Suppressor macrophage (primary cell): ENCODE measurements around the gene BBOX1.

Experiments
- DNase-seq, 4 experiments: peaks; one replicate each; pipeline ENCODE4 v3.0.0-alpha.2; 2020 to 2022

The BBOX1 gene

DNA sequence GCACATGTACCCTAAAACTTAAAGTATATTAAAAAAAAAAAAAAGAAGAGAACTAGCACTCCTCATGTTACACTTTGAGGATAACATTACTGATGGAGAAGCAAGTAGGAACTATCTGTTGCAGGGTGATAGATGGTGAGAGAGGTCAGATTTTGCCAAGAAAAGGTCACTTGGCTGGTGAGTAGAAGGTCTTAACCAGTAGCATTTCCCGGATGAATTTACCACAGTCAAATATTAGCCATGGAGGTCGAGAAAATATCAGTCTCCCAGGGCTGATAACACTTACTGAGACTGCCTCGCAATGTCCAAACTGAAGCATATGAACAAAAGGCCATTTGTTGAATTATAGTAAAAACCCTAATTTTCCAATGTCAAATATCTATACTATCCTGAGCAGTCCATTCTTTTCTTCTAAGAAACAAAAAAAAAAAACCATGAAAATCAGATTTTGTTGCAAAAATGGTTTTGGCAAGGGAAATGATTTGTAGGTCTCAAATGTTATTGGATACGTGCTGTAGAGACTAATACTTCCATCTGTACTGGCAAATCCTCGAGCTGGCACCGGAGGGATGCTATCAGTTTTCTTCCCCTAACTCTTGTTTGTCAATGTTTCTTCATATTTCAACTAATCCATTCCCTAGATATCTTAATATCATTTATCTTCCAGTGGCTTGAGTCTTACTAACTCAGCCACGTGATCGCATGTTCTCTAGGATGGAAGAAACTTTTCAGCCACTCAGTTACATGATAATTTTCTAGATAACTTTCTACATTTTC is 14.5 kb upstream of the BBOX1 start:
- DNase-seq = no peak

DNA sequence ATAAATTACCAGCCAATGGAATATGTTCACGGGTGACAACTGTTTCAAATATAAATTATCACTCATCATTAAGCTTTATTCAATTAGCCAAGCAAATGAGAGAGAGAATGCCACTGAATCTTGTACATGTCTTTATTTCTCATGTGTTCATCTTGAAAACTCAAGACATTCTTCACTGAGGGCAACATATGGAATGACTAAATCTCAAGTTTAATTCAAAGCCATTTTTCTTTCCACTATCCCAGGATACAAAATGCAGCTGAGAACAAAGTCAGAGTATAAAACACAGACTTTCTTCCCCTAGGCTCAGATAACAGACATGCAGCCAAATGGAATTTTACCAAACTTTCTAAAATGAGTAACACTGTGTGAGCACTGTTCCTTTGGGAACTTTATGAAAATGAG is 12.1 kb upstream of the BBOX1 start:
- no peak for DNase-seq

DNA sequence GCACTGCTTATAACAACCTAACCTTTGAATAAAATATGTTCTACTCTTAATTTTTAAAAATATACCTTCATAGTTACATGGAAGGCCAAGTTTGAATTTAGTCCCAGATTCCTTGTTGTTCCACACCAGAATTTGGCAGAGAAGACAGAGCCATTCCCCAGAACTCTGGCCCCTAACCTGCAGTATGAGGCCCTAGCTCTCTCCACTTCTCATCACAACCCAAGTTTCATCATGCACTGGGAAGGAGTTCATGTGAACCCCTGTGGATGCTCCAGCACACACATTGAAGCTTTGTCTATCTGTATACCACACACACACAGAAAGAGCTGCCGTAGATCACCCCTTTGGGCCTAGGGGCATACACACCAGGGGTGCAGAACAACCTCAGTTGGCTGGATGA is 10.6 kb upstream of the BBOX1 start:
- DNase-seq = no peak

DNA sequence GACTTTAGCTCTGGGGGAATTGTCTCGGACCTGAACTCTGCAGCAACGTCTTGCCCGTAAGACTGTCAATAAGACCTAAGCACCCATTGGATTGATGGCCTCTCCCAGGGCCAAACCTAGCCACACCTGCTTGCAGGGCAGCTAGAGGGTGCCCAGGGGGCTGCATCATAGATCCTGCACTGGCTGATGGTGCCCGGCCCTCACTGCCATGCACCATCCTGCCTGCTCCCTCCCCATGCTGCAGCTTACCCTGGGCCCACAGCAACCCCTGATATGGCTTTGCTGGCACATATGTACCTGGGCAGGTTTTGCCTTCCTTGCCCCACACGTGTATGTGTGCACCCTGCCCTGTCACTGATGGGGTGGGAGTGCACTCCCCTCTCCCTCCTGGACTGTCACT is 8.9 kb upstream of the BBOX1 start:
- DNase-seq = no peak

DNA sequence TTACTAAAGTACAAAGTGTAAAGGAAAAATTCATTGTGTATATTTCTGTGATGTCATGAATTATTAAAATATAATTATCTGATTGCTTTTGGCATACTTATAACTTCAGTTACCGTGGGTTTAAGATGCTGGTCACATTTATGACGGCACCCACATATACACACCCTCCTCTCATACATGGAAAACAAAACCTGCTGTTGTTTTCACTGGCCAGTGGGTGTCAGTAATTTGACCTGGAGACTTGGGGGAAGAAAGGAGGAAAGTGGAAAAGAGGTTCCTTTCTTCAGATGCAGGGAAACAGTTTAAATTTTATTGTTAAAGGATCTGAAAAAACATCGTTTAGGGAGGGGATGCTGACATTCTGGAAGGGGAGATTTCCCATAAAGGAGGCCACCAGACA is 742 bp upstream of the BBOX1 start:
- no peak for DNase-seq

DNA sequence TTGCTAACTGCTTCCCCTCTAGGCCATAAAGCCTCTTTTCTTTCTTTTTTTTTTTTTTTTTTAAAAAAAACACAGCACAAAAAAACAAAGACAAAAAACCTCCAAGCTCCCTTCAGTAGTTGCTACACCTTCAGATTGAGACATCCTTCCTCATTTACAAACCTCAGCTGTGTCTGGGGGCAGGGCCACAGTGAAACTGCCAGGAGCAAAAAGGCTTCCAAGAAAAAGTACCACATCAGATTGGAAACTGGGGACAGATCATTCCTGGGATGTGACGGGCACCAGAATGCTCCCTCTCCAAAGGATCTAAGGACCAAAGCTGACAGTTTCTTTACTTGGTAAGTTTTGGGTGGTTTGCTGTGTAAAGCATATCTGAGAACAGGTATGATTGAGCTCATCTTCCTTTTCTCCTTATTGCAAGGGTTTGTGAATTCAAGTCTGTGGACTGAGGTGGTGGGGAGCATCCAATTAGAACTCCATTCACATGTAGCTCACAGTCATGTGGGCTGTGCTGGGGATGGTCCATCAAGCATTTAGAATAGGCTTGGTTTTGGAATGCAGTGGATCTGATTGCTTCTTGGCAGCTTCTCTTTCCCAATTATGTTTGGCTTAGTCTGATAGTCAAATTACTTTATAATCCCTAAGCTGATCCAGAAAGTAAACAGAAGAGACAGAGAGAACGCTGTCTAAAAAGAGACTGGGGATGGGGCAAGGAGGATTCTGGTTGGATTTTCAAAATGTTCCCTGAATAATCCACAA is 705 bp downstream of the BBOX1 start:
- DNase-seq = no peak

DNA sequence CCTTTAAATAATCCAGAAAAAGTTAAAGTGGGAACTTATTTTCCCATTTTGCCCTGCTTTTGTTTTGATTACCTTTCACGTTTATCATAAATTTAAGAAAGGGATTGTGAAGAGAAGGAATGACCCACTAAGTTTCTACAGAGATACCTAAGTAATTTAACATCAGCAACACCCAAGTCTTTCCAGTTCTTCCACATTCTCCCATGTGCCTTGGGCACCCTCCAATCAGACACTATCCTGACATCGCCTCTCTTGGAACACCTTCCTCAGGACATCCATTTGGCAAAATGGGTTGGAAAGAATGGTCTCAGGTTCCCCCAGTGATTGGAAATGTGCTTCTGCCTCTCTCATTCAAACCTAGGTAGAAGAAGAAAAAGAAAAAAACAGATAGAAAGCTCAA is 6.3 kb downstream of the BBOX1 start:
- no peak for DNase-seq

DNA sequence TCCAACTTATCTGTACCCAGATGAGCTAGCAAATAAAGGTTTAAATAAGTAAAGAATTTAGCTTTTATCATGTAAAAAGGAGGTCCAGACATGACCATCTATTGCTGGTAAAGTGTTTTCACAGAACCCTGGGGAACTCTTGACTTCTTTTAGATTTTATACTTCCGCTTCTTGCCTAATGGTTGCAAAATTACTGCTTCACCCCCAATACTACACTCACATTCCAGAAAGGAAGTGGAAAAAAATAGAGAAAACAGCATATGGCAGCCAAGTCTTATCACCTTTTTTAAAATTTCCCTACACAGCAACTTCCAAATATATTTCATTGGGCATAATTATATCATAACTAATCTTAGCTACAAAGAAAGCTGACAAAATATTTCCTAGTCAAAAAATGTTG is 12.1 kb downstream of the BBOX1 start:
- no peak for DNase-seq

DNA sequence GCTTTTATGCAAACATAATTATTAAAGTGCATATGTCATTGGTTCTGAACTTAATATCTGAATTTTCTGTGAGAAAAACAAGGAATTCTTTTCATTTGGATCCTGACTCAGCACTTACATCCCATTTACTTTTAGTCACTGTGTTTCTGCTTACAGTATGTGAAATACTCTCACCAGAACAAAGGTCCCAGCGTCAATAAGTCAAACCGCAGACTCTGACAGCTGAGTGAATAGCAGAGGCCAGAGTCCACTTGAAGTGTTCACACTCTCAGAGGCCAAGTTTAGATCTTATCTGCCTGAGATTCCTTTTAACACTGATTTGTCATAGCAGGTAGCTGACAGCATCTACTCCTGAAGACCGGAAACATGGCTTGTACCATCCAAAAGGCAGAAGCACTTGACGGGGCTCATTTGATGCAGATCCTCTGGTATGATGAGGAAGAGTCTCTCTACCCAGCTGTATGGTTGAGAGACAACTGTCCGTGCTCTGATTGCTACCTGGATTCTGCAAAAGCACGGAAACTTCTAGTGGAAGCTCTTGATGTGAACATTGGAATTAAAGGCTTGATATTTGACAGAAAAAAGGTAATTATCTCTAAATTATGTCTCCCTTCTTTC is 14.6 kb downstream of the BBOX1 start:
- DNase-seq = no peak

DNA sequence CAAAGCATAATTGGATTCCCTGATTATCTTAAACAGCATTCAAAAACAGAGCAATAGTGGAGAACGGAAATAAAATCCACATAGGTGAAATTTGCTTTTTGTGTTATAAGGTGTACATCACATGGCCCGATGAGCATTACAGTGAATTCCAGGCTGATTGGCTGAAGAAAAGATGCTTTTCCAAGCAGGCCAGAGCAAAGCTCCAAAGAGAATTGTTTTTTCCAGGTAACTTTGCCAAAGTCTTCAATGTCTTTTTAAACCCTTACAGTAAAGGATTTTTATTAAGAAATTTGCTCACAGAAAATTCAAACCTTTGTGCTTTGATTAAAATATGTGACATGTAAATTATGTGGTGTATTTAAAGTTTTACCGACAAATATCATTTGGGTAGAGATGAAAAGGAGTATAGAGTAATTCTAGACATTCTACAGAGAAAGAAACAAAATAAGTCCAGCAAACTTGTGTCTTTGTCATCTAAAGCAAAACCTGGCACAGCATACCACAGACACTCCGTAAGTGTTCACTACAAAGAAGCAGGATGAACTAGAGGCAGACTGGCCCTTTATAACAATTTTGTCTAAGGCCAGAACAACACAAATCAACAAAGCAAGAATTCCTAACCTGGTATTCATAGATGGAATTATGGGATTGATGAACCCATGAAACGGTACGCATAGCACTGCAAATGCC is 16.6 kb downstream of the BBOX1 start:
- DNase-seq = no peak

DNA sequence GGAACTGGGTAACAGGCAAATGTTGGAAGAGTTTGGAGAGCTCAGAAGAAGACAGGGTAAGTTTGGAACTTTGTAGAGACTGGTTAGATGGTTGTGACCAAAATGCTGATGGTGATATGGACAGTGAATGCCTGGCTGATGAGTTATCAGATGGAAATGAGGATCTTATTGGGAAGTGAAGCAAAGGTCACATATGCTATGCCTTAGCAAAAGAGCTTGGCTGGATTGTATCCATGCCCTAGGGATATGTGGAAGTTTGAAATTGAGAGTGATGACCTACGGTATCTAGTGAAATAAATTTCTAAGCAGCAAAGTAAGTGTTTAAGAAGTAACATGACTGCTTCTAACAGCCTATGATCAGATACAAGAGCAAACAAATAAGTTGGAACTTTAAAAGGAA is 17.8 kb downstream of the BBOX1 start:
- no peak for DNase-seq

DNA sequence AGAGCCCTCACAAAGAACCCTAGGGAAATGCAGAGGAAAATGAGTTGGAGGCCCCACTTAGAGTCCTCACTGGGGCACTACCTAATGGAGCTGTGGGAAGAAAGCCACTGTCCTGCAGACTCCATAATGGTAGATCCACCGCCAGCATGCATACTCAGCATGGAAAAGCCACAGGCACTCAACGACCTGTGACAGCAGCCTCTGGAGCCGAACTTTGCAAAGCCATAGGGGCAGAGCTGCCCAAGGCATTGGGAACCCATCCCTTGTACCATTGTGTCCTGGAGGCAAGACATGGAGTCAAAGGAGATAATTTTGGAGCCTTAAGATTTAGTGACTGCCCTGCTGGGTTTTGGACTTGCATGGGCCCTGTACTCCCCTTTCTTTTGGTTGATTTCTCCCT is 18.8 kb downstream of the BBOX1 start:
- DNase-seq = no peak

DNA sequence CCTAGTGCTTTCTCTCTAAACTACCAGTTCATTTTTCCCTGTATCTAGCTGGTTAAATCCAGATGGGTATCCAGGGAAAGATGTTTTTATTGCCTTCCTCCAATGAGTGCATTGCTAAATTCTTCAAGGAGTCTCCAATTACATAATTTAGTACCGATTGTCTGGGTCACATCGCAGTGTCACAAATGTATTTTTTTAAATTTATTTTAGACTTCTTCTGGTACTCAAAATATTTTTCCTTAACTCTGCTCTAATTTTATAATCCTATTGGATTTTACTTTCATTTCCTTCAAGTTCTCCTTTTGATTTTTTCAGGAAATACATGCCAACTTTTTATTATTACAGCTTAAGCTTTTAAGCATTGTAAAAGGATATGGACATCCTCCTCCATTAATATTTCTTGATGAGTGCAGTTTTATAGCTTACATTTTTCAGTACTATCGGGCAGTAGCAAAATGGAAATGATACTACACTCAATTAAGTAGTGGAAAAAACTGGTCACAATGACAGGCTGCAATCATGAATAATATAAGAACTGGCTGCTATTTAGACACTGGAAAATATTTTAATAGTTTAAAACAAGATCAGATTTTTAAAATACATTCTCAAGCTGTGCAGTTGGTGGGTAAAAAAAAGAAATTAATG is 20.3 kb downstream of the BBOX1 start:
- DNase-seq = no peak

DNA sequence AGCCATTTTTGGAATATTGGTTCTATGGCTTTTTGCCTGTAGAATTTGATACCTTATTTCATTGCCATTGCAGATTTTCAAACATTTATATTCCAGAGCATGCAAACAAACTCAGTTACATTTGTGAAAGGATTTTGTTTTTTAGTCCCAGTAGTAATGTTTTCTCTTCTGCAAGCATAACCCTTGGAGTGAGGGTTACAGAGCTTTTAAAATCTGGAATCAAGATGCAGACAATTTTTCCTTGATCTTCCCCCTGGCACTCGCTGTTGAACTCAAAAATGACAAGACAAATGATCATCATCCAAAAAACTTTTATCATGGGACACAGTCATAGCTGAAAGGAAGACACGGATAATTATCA is 20.8 kb downstream of the BBOX1 start:
- no peak for DNase-seq

DNA sequence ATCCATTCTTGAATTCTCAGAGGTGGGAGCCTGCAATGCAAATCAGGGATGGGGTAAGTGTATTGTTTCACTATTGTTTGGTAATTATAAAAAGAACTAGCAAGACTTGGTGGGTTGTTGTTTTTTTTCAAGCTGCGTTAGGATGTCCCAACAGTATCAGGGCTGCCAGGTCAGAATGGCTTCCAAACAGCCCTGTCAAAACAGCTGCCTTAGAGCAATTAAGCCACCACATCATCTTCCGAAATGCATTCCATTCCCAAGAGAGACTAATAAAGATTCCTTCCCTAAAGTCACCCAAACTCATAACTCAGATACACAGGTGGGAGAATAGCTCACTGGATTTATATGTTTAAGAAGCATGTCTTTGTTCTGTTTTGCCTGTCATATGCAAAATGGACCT is 23.5 kb downstream of the BBOX1 start:
- DNase-seq = no peak

DNA sequence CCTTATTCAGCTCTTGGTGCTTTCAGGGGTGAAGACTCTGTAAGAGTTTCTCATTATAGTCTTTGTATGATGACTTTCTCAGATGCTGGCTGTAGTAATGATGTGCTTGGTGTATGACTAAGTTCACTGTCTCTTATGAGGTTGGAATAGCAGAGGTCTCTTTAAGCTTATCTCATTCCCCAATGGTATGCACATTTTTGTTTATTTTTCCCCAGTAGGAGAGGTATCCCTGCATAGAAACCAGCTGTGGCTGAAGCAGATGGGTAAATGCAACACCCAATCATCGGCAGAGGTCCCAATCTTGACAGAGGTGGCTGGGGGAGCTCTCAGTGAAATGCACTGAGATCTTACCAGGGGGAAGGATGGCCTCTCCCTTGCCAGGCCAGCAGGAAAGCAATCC is 34.6 kb downstream of the BBOX1 start:
- no peak for DNase-seq

DNA sequence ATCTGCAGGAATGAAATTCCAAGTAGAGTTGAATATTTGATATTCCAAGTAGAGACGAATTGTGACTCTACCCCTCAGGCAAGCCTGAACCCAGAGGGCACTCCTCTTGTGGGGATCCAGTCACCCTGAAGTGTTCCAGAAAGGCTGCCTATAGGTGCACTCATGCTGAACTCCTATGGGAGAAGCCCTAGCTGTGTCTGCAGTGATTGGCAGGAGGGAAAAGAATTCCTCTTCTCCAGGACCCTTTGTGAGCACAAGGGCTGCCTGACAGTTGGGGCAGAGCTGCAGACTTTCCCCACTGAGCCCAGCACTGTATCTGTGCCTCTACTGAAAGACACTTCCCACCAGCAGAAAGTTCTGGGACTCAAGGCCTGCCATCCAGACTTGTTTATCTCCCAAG is 35.0 kb downstream of the BBOX1 start:
- DNase-seq = no peak

DNA sequence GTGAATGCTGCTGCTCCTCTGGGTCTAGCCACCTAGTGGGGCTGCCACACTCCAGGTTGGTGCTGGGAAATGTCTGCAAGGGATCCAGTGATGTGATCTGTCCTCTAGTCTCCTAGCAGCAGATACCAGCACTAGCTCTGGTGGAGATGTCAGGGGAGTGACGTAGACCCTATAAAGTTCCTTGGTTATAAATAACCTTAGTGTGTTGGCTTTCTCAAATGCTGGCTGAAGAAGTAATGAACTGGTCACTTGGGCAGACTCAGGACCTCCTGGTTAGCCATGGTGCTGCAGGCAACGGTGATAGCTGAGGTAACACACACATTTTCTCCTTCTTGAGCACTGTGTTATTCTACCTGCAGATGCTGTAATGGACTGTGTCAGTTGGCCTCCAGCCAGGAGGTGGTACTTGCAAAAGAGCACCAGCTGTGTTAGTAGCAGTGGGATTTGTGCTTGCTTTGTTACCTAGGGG is 35.5 kb downstream of the BBOX1 start:
- DNase-seq = no peak

DNA sequence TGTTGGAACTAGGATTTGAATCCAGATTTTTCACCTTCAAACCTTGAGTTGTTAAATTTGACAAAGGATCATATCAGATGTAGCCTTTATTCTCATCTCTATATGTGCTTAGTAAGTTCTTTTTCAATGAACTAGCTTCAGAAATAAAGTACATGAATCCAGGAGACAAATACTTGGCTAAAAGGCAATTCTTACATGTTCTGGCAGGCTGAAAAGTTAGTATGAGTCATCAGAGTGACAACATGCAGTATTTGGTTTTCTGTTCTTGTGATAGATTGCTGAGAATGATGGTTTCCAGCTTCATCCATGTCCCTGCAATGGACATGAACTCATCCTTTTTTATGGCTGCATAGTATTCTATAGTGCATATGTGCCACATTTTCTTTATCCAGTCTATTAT is 40.4 kb downstream of the BBOX1 start:
- DNase-seq = no peak

DNA sequence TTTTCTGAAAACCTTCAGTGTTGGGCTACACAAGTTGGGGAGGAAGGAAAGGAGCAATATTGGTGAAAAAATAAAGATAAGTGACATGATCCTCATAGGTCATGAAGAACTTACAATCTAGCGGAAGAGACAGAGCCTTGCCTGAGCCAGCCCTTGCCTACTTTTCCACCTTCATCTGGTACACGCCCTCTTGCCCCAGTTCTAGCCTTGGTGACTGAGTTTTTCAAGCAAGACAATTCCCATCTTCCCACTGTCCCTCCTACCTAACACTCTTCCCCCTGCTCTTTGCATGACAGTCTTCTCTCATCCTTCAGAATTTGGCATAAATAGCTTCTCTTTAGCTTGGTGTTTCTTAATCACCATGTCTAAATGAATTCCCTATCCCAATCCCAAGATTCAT is 42.6 kb downstream of the BBOX1 start:
- DNase-seq = no peak

DNA sequence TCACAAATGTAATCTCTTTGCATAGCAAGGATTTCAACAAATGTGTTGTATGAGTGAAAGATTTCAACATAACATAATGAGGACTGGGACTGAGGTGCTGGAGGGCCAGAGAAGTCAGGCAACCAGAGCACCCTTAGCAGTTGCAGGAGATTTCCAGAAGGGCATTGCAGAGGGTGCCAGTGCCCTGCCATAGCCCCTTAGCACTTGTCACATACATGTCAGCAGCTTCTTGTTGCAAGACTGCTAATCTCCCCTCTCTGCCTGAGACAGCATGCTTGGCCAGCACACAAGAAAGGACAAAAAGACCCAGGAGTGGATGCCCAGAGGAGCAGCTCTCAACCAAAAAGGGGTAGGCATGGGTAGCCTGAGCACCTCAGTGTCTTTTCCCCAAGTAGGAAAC is 43.2 kb downstream of the BBOX1 start:
- no peak for DNase-seq

DNA sequence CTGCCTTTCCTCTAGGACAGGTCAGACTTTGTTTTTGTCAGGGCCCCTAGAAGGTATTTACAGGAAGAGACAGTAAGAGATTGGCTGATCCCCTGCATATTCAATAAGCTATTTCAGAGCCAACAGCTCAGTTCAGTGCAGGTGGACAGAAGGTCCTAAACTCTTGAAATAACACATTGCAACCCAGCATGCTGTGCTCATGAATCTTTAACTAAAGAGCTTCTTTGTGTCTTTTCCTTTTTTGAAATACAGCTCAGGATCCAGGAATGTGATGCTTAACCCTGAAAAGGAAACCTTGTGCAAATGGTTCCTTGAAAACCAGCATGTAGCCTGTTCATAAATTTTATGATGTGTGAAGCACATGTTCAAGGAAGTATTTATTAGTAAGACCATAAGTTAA is 43.9 kb downstream of the BBOX1 start:
- no peak for DNase-seq

DNA sequence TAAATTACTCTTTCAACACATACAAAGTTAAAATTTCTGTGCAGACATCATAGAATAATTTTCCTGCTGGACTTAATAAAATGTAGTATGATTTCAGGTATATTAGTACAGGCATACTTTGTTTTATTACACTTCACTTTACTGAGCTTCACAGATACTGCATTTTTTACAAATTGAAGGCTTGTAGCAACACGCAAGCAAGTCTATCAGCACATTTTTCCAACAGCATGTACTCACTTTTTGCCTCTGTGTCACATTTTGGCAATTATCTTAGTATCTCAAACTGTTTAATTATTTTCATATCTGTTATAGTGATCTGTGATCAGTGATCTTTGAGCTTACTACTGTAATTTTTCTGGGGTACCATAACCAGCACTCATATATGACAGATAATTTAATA is 44.5 kb downstream of the BBOX1 start:
- DNase-seq = no peak
